VCaP (cell line): Measurements from ENCODE around the gene KLHL41.
"Not testable (repeated sequence)": the region's sequence is repeated elsewhere in the genome, so short reads cannot be mapped to it uniquely, and the experiment has no call there.

Experiments
- H3K27ac ChIP-seq: fragments of 450-650 bp; 2 replicates; pipeline ENCODE4 v1.5.1; 2017
- TF ChIP-seq, protein P1 (sequence below): fragments of 450-650 bp; conservative IDR thresholded peaks from 2 replicates; pipeline ENCODE4 v1.5.1; 2017; ENCODE audit warnings: mild to moderate bottlenecking, moderate library complexity

The KLHL41 gene

DNA sequence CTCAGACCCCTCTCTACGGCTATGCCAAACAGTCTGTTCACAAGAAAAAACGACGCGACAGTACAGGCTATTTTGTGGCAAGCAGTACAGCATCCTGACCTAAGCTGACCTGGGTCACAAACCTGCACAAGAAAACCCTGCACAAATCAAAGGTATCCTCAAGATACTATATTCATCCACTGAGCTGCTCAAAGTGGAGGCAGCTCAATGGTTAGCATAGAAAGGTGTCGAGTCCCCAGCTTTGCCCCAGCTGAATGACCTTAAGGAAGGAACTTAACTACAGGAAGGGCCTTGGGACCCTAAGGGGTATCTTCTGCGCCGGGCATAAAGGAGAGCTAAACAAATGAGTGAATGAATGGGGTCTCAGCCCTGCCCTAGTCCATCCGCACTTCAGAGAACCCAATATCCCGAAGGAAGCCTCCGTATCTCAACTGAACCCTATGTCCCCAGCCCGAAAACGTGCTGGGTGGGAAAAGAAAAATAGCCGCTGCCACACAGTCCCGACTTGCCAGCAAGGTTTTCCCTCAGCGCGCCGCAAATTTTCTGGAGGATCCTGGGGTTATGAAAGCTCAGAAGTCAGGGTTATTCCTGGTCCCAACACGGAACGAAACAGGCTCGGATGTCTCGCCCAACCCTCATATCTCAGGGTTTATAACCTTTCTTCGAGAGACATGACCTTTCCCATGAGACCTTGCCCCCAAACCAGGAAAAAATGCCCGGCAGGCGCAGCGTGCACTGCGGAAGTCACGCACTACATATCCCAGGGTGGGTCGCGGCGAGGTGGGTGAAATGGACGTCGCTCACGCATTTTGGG, 63.9 kb downstream of the KLHL41 start, which contains the start of gene FASTKD1:
Gene FASTKD1, minus strand, starts transcription at position 706 of the 814 bp plus-strand sequence. CDS start 1,836 bp downstream, outside the sequence.
- TF ChIP-seq, protein P1, sequence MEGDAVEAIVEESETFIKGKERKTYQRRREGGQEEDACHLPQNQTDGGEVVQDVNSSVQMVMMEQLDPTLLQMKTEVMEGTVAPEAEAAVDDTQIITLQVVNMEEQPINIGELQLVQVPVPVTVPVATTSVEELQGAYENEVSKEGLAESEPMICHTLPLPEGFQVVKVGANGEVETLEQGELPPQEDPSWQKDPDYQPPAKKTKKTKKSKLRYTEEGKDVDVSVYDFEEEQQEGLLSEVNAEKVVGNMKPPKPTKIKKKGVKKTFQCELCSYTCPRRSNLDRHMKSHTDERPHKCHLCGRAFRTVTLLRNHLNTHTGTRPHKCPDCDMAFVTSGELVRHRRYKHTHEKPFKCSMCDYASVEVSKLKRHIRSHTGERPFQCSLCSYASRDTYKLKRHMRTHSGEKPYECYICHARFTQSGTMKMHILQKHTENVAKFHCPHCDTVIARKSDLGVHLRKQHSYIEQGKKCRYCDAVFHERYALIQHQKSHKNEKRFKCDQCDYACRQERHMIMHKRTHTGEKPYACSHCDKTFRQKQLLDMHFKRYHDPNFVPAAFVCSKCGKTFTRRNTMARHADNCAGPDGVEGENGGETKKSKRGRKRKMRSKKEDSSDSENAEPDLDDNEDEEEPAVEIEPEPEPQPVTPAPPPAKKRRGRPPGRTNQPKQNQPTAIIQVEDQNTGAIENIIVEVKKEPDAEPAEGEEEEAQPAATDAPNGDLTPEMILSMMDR = no peak
- H3K27ac ChIP-seq = peak within 1 kb of the TSS; percentile 79

DNA sequence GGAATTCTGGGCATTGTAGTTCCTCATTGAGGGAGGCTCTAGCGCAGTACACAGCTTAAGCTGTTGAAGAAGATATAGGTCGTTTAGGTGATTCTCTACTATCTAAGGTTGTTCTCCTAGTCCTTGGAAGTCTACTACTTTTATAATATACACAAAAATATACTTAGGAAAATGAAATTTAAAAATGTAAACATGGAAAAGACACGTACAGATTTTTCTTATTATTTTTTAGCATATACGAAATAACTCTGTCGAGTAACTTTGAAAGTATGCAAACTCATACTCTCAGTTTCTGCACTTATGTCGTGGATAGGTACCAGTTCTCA, 64.4 kb downstream of the KLHL41 start:
- peak overlapping the region; percentile 79 for H3K27ac ChIP-seq
- TF ChIP-seq, protein P1 = no peak

DNA sequence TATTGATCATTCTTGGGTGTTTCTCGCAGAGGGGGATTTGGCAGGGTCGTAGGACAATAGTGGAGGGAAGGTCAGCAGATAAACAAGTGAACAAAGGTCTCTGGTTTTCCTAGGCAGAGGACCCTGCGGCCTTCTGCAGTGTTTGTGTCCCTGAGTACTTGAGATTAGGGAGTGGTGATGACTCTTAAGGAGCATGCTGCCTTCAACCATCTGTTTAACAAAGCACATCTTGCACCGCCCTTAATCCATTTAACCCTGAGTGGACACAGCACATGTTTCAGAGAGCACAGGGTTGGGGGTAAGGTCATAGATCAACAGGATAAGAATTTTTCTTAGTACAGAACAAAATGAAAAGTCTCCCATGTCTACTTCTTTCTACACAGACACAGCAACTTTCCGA, 65.0 kb downstream of the KLHL41 start:
- not testable (repeated sequence) for H3K27ac ChIP-seq

DNA sequence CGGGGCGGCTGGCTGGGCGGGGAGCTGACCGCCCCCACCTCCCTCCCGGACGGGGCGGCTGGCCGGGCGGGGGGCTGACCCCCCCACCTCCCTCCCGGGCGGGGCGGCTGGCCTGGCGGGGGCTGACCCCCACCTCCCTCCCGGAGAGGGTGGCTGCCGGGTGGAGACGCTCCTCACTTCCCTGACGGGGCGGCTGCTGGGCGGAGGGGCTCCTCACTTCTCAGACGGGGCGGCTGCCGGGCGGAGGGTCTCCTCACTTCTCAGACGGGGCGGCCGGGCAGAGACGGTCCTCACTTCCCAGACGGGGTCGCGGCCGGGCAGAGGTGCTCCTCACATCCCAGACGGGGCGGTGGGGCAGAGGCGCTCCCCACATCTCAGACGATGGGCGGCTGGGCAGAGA, 65.8 kb downstream of the KLHL41 start:
- not testable (repeated sequence) for H3K27ac ChIP-seq
